Activated T-cell treated with anti-CD3 and anti-CD28 coated beads, Interleukin-2, amount 50 U/mL, for 24 hours (primary cell): Measurements from ENCODE around the gene PLCB1.
"Not testable (repeated sequence)": the region's sequence is repeated elsewhere in the genome, so short reads cannot be mapped to it uniquely, and the experiment has no call there.

ENCODE experiments used
- DNase-seq: peaks from one replicate; pipeline ENCODE4 v3.0.0-alpha.2; 2020
- H3K27ac Mint-ChIP-seq: 2 replicates; pipeline ENCODE4 v1.8.0; 2020; ENCODE audit warnings: mild to moderate bottlenecking, mixed read lengths
- H3K27me3 Mint-ChIP-seq: 2 replicates; pipeline ENCODE4 v1.8.0; 2020; ENCODE audit warnings: mixed read lengths
- H3K36me3 Mint-ChIP-seq: 2 replicates; pipeline ENCODE4 v1.8.0; 2020; ENCODE audit warnings: low read depth, mixed read lengths
- H3K4me1 Mint-ChIP-seq: 2 replicates; pipeline ENCODE4 v1.8.0; 2020; ENCODE audit warnings: low read depth, mixed read lengths
- H3K4me3 Mint-ChIP-seq: 2 replicates; pipeline ENCODE4 v1.8.0; 2020; ENCODE audit warnings: mild to moderate bottlenecking, moderate library complexity, mixed read lengths
- H3K9me3 Mint-ChIP-seq: 2 replicates; pipeline ENCODE4 v1.8.0; 2020; ENCODE audit warnings: mixed read lengths

The PLCB1 gene

DNA sequence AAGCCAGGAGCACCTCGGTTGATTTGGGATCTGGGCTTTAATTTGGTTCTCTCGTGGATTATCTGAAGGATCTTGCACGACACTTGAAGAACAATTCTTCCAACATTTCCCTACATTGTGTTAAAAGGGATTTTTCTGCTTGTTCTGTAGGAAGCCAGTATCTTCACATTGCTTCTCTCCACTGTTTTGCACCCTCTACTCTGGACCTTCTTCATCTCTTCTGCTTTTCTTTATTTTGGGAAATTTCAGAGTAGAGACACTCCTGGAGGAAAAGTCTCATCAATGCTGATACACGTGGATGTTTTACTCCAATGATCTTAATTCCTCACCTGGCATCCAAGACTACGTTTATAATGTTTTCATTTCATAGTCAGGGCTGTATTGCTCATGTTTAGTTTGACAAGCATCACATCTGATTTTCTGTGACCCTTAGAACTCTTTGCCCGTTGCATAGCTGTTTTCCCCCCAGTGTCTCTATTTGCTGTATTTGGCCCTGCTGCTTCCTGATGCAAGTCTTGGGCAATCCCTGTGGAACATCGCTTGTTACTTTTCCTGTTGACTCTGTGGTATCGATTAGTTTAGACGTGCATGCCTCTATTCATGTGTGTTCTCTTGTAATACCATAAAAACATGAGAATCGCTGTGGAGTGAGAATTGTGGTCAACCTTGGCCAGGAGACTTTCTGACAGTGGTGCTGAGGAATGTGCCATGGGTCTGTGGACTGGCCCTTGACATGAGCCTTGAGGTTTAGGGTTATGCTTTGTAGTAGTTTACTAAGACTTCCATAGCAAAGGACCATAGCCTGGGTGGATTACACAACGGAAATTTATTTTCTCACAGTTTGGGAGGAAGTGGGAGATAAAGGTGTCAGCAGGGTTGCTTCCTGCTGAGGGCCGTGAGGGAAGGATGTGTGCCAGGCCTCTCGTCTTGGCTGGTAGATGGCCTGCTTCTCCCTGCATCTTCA is 12.5 kb downstream of the PLCB1 start:
- Mint-ChIP-seq H3K4me1 (peaks cover 15% of the 10 kb centered on the region), H3K27me3 (no peaks in the 10 kb centered on the region), H3K36me3 (no peaks in the 10 kb centered on the region), H3K9me3 (no peaks in the 10 kb centered on the region), H3K4me3 (no peak overlapping the region), H3K27ac (no peak overlapping the region)
- no peak for DNase-seq

- no peaks in the 10 kb centered on the region for H3K27me3 Mint-ChIP-seq
- no peak overlapping the region for H3K4me3 Mint-ChIP-seq
- H3K27ac Mint-ChIP-seq: no peak overlapping the region
- H3K9me3 Mint-ChIP-seq: no peaks in the 10 kb centered on the region
- peaks cover 18% of the 10 kb centered on the region for H3K4me1 Mint-ChIP-seq
- no peak for DNase-seq
- H3K36me3 Mint-ChIP-seq: no peaks in the 10 kb centered on the region
These were observed 13.4 kb downstream of the PLCB1 start for GRCh38 chr20:8145246-8146168.

DNA sequence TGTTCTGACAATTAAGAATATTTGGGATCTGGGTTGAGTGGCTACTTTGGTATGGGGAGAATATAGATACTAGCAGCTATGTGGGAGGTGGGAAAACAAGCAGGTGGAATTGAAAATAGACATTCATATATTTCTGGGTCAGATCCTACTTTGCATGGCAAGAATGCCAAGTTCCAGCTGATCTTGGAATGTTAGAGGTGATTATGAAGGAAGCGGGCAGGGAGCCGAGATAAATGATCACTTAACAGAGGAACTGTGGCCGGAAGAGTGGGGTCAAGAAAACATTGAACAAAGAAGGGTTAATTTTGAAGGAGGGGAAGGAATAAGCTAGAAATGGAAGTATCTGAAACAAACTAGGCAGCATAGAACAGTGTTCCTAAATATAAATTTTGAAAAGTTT is 15.4 kb downstream of the PLCB1 start:
- DNase-seq: no peak
- Mint-ChIP-seq H3K27ac (no peak overlapping the region), H3K9me3 (no peaks in the 10 kb centered on the region), H3K4me1 (peaks cover 32% of the 10 kb centered on the region), H3K27me3 (no peaks in the 10 kb centered on the region), H3K36me3 (no peaks in the 10 kb centered on the region), H3K4me3 (no peak overlapping the region)

DNA sequence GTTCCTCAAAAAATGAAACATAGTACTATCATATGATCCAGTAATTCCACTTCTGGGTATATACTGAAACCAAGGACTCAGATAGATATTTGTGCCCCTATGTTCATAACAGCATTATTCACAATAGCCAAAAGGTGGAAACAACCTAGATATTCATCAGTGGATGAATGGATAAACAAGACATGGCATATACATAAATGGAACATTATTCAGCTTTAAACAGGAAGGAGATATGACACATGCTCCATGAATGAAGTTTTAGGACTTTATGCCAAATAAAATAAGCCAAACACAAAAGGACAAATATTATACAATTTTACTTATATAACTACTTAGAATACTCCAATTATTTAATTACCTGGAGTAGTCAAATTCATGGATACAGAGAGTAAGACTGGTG is 16.4 kb downstream of the PLCB1 start:
- Mint-ChIP-seq H3K4me3 (no peak overlapping the region), H3K27ac (no peak overlapping the region), H3K9me3 (no peaks in the 10 kb centered on the region), H3K4me1 (peaks cover 43% of the 10 kb centered on the region), H3K36me3 (no peaks in the 10 kb centered on the region), H3K27me3 (no peaks in the 10 kb centered on the region)
- no peak for DNase-seq

- peaks cover 50% of the 10 kb centered on the region for H3K4me1 Mint-ChIP-seq
- no peak overlapping the region for H3K27ac Mint-ChIP-seq
- DNase-seq: no peak
- H3K36me3 Mint-ChIP-seq: no peaks in the 10 kb centered on the region
- no peak overlapping the region for H3K4me3 Mint-ChIP-seq
- H3K27me3 Mint-ChIP-seq: no peaks in the 10 kb centered on the region
- H3K9me3 Mint-ChIP-seq: no peaks in the 10 kb centered on the region
These were observed 18.5 kb downstream of the PLCB1 start for GRCh38 chr20:8150591-8150990.

GRCh38 chr20:8151372-8151771 is 19.3 kb downstream of the PLCB1 start:
- Mint-ChIP-seq H3K27ac (peak overlapping the region; percentile 63), H3K4me1 (peaks cover 54% of the 10 kb centered on the region), H3K4me3 (no peak overlapping the region)

GRCh38 chr20:8152183-8152582 is 20.1 kb downstream of the PLCB1 start:
- no peak overlapping the region for H3K4me3 Mint-ChIP-seq
- H3K4me1 Mint-ChIP-seq: peaks cover 61% of the 10 kb centered on the region
- no peaks in the 10 kb centered on the region for H3K27me3 Mint-ChIP-seq
- no peak for DNase-seq
- no peaks in the 10 kb centered on the region for H3K9me3 Mint-ChIP-seq
- no peaks in the 10 kb centered on the region for H3K36me3 Mint-ChIP-seq
- H3K27ac Mint-ChIP-seq: no peak overlapping the region

More at GRCh38 chr20:8151372-8151771, 19.3 kb downstream of the PLCB1 start:
- Mint-ChIP-seq H3K27me3 (no peaks in the 10 kb centered on the region), H3K36me3 (no peaks in the 10 kb centered on the region), H3K9me3 (no peaks in the 10 kb centered on the region)
- no peak for DNase-seq

- Mint-ChIP-seq H3K9me3 (no peaks in the 10 kb centered on the region), H3K27ac (no peak overlapping the region), H3K4me3 (no peak overlapping the region), H3K4me1 (peaks cover 64% of the 10 kb centered on the region), H3K27me3 (no peaks in the 10 kb centered on the region), H3K36me3 (no peaks in the 10 kb centered on the region)
- DNase-seq: no peak
These were observed 20.8 kb downstream of the PLCB1 start for GRCh38 chr20:8152847-8153246.

GRCh38 chr20:8153281-8153908 is 21.3 kb downstream of the PLCB1 start:
- Mint-ChIP-seq H3K9me3 (peaks cover 2% of the 10 kb centered on the region), H3K4me1 (peaks cover 64% of the 10 kb centered on the region), H3K36me3 (no peaks in the 10 kb centered on the region), H3K4me3 (no peak overlapping the region), H3K27me3 (peaks cover 3% of the 10 kb centered on the region), H3K27ac (peak overlapping the region; percentile 6)
- no peak for DNase-seq

DNA sequence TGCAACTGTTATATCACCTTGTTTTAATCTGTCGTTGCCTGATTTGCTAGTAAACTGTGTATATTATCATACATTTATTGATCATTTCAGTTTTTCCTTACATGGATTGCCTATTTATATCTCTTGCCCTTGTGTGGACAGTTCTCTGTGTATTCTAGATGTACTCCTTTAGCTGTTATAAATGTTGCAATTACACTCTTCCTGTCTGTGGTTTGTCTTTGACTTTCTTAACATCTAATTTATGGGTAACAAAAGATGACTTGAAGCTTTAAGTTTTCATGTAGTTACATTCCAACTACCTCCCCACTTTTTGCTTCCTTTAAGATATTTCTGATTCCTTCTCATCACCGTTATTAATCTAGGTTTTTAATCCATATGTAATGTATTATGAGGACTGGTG is 22.6 kb downstream of the PLCB1 start:
- Mint-ChIP-seq H3K4me3 (no peak overlapping the region), H3K36me3 (no peaks in the 10 kb centered on the region), H3K4me1 (peaks cover 64% of the 10 kb centered on the region), H3K27me3 (peaks cover 3% of the 10 kb centered on the region), H3K9me3 (peaks cover 2% of the 10 kb centered on the region), H3K27ac (no peak overlapping the region)
- no peak for DNase-seq

DNA sequence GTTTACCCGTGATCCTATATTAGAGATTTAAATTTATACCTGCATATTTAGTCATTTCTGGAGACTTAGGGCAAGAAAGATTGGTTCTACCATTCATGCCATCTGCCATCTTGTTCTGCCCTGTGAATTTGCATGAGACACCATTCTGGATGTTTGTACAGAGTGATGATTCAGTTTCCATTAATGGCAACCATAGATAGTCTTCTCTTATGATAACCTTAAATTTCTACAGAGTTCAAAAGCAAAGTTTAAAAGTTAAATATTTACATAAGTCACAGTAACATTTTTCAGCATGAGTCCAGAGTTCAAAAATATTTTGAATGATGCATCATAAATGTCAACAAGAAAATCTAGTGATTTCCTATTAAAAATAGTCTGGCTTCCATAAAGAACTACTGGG is 23.2 kb downstream of the PLCB1 start:
- H3K27me3 Mint-ChIP-seq: peaks cover 3% of the 10 kb centered on the region
- H3K9me3 Mint-ChIP-seq: peaks cover 5% of the 10 kb centered on the region
- DNase-seq: no peak
- H3K27ac Mint-ChIP-seq: no peak overlapping the region
- no peak overlapping the region for H3K4me3 Mint-ChIP-seq
- H3K36me3 Mint-ChIP-seq: peaks cover 3% of the 10 kb centered on the region
- peaks cover 63% of the 10 kb centered on the region for H3K4me1 Mint-ChIP-seq

DNA sequence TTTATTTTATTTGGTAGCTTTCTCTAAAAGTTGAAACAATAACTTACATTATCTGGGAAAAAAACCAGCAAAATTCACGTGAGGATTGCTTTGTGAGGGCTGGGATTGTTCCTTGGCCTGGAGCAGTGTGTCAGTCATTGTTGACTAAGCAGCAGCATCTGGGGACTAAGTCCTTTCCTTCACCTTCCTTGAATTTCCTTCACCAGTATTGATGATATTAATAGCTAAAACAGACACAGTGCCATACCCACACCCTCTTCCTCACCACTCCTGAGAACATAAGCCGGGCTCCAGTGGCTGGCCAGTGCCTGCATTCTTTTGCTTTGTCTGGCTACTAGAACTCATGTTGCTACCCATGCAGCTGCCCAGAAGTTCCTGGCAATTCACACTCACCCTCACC is 23.7 kb downstream of the PLCB1 start:
- Mint-ChIP-seq H3K27ac (no peak overlapping the region), H3K27me3 (peaks cover 3% of the 10 kb centered on the region)
- DNase-seq: no peak

DNA sequence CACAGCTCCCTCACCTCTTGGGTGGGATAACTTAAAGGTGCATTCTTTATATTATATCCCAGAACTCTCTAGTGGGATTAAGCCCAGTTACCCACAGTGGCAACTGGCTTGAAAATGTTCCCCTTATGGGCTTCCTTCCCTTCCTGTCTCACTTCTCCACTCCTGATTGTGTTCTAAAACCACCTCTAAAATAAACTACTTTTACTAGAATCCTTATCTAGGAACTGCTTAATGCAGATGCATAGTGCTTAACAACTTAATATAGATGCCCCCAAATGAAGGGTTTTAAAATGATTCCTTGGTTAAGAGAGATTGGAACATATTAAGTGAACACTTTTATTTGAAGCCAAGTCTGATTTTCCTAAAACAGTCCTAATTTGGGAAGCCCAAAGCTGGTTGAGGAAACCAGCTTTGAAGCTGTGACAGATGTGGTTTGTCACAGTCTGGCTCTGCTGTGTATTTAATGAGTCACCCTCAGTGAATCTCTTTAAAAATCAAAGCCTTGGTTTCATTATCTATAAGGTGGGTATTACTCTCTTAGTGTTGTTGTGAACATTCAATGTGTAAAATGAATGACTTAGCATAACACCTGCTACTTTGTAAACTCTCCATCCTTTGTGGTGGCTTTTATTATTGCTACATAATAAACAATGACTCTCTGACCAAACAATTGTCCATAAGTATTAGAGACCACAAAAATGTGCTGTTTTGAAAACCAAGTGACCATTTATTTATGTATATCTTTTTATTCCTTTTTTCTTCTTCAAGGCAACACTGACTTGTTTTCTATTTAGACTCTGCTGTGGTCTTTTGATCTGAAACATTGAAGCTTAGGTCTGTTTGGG is 24.4 kb downstream of the PLCB1 start:
- no peak for DNase-seq
- no peak overlapping the region for H3K4me3 Mint-ChIP-seq
- peaks cover 61% of the 10 kb centered on the region for H3K4me1 Mint-ChIP-seq
- no peak overlapping the region for H3K27ac Mint-ChIP-seq
- H3K36me3 Mint-ChIP-seq: peaks cover 3% of the 10 kb centered on the region
- H3K9me3 Mint-ChIP-seq: peaks cover 5% of the 10 kb centered on the region
- peaks cover 3% of the 10 kb centered on the region for H3K27me3 Mint-ChIP-seq

More for the DNA sequence above, 23.7 kb downstream of the PLCB1 start:
- Mint-ChIP-seq H3K4me3 (no peak overlapping the region), H3K4me1 (peaks cover 62% of the 10 kb centered on the region), H3K9me3 (peaks cover 5% of the 10 kb centered on the region), H3K36me3 (peaks cover 3% of the 10 kb centered on the region)

- not testable (repeated sequence) for H3K9me3 Mint-ChIP-seq, H3K27ac Mint-ChIP-seq, DNase-seq, H3K36me3 Mint-ChIP-seq, H3K27me3 Mint-ChIP-seq, H3K4me3 Mint-ChIP-seq
- peaks cover 38% of the 10 kb centered on the region for H3K4me1 Mint-ChIP-seq
These were observed 27.2 kb downstream of the PLCB1 start for GRCh38 chr20:8159217-8159616.
